ENCODE data around the gene TMEM79. TPM values are rescaled to one million over a fixed set of nuclear protein-coding genes. Genes with fewer than 3 reads are reported as not detected.

Gene TMEM79
- polyA plus RNA-seq (2013, experiment 1 of 2), result 2.3 TPM
- 2.3 TPM for polyA plus RNA-seq (2013, experiment 2 of 2)

GRCh38 chr1:156284112-156284511 lies at the start of gene TMEM79:
Gene TMEM79, plus strand, starts transcription at chr1:156284325. Its CDS starts 902 bp downstream, at chr1:156285227.
- no peak within 1 kb of the TSS for H3K27ac ChIP-seq (ENCODE audit: low read depth, low read length, severe bottlenecking)
- peaks cover 25% of the 10 kb centered on the region for H3K36me3 ChIP-seq (ENCODE audit: control insufficient read depth, insufficient read depth, low read length)
- 97 to 98% methylated on average over 7 of the region's 7 CpGs for WGBS, 2 experiments (ENCODE audit: insufficient coverage in 2 of 2)
- H3K4me1 ChIP-seq (ENCODE audit: control insufficient read depth, insufficient read depth, low read length, poor library complexity, severe bottlenecking), result peaks cover 15% of the 10 kb centered on the region
- no peaks in the 10 kb centered on the region for H3K9me3 ChIP-seq (ENCODE audit: control insufficient read depth, low read length)
- H3K4me3 ChIP-seq (ENCODE audit: extremely low read depth, insufficient read depth, low read length, poor library complexity, severe bottlenecking), result peak within 1 kb of the TSS; percentile 96

GRCh38 chr1:156236164-156236563 lies 48.0 kb upstream of the TMEM79 start:
- WGBS, 2 experiments (ENCODE audit: insufficient coverage in 2 of 2), result 98 to 99% methylated on average over 9 to 12 of the region's 12 CpGs
- Histone ChIP-seq H3K4me1 (ENCODE audit: control insufficient read depth, insufficient read depth, low read length, poor library complexity, severe bottlenecking) (peaks cover 15% of the 10 kb centered on the region), H3K36me3 (ENCODE audit: control insufficient read depth, insufficient read depth, low read length) (peaks cover 47% of the 10 kb centered on the region), H3K4me3 (ENCODE audit: extremely low read depth, insufficient read depth, low read length, poor library complexity, severe bottlenecking) (no peak overlapping the region), H3K27ac (ENCODE audit: low read depth, low read length, severe bottlenecking) (no peak overlapping the region), H3K9me3 (ENCODE audit: control insufficient read depth, low read length) (no peaks in the 10 kb centered on the region)

GRCh38 chr1:156238248-156238647 lies 45.9 kb upstream of the TMEM79 start:
- Histone ChIP-seq H3K9me3 (ENCODE audit: control insufficient read depth, low read length) (no peaks in the 10 kb centered on the region), H3K4me1 (ENCODE audit: control insufficient read depth, insufficient read depth, low read length, poor library complexity, severe bottlenecking) (peaks cover 8% of the 10 kb centered on the region), H3K27ac (ENCODE audit: low read depth, low read length, severe bottlenecking) (no peak overlapping the region), H3K36me3 (ENCODE audit: control insufficient read depth, insufficient read depth, low read length) (peaks cover 47% of the 10 kb centered on the region), H3K4me3 (ENCODE audit: extremely low read depth, insufficient read depth, low read length, poor library complexity, severe bottlenecking) (no peak overlapping the region)
- WGBS, 2 experiments (ENCODE audit: insufficient coverage in 2 of 2), result 92 to 100% methylated on average over 3 to 4 of the region's 5 CpGs

GRCh38 chr1:156241311-156241811 lies 42.8 kb upstream of the TMEM79 start:
- WGBS, 2 experiments (ENCODE audit: insufficient coverage in 2 of 2), result 77 to 85% methylated on average over 11 to 15 of the region's 15 CpGs
- H3K9me3 ChIP-seq (ENCODE audit: control insufficient read depth, low read length), result no peaks in the 10 kb centered on the region

GRCh38 chr1:156241926-156242325 lies 42.2 kb upstream of the TMEM79 start, which contains the start of gene BGLAP:
Gene BGLAP, plus strand, starts transcription at chr1:156242184. Its CDS starts 48 bp downstream, at chr1:156242232.
- Histone ChIP-seq H3K9me3 (ENCODE audit: control insufficient read depth, low read length) (no peaks in the 10 kb centered on the region), H3K4me3 (ENCODE audit: extremely low read depth, insufficient read depth, low read length, poor library complexity, severe bottlenecking) (no peak within 1 kb of the TSS), H3K27ac (ENCODE audit: low read depth, low read length, severe bottlenecking) (peak within 1 kb of the TSS; percentile 10), H3K4me1 (ENCODE audit: control insufficient read depth, insufficient read depth, low read length, poor library complexity, severe bottlenecking) (peaks cover 7% of the 10 kb centered on the region), H3K36me3 (ENCODE audit: control insufficient read depth, insufficient read depth, low read length) (peaks cover 28% of the 10 kb centered on the region)
- WGBS, 2 experiments (ENCODE audit: insufficient coverage in 2 of 2), result 95% methylated on average over 8 to 13 of the region's 14 CpGs

More at GRCh38 chr1:156241311-156241811, 42.8 kb upstream of the TMEM79 start:
- peak overlapping the region; percentile 10 for H3K27ac ChIP-seq (ENCODE audit: low read depth, low read length, severe bottlenecking)
- H3K4me1 ChIP-seq (ENCODE audit: control insufficient read depth, insufficient read depth, low read length, poor library complexity, severe bottlenecking), result peaks cover 7% of the 10 kb centered on the region
- H3K36me3 ChIP-seq (ENCODE audit: control insufficient read depth, insufficient read depth, low read length), result peaks cover 34% of the 10 kb centered on the region
- no peak overlapping the region for H3K4me3 ChIP-seq (ENCODE audit: extremely low read depth, insufficient read depth, low read length, poor library complexity, severe bottlenecking)

- peaks cover 23% of the 10 kb centered on the region for H3K36me3 ChIP-seq (ENCODE audit: control insufficient read depth, insufficient read depth, low read length)
- no peak overlapping the region for H3K4me3 ChIP-seq (ENCODE audit: extremely low read depth, insufficient read depth, low read length, poor library complexity, severe bottlenecking)
- H3K9me3 ChIP-seq (ENCODE audit: control insufficient read depth, low read length), result no peaks in the 10 kb centered on the region
- WGBS, 2 experiments (ENCODE audit: insufficient coverage in 2 of 2), result 90 to 93% methylated on average over 7 to 9 of the region's 10 CpGs
- no peak overlapping the region for H3K27ac ChIP-seq (ENCODE audit: low read depth, low read length, severe bottlenecking)
- H3K4me1 ChIP-seq (ENCODE audit: control insufficient read depth, insufficient read depth, low read length, poor library complexity, severe bottlenecking), result peaks cover 10% of the 10 kb centered on the region
These were observed 41.4 kb upstream of the TMEM79 start for GRCh38 chr1:156242738-156243137.

- Histone ChIP-seq H3K4me1 (ENCODE audit: control insufficient read depth, insufficient read depth, low read length, poor library complexity, severe bottlenecking) (peaks cover 20% of the 10 kb centered on the region), H3K36me3 (ENCODE audit: control insufficient read depth, insufficient read depth, low read length) (peaks cover 21% of the 10 kb centered on the region), H3K9me3 (ENCODE audit: control insufficient read depth, low read length) (no peaks in the 10 kb centered on the region), H3K4me3 (ENCODE audit: extremely low read depth, insufficient read depth, low read length, poor library complexity, severe bottlenecking) (no peak overlapping the region), H3K27ac (ENCODE audit: low read depth, low read length, severe bottlenecking) (no peak overlapping the region)
- 75 to 100% methylated on average over 2 of the region's 2 CpGs for WGBS, 2 experiments (ENCODE audit: insufficient coverage in 2 of 2)
These were observed 40.0 kb upstream of the TMEM79 start for GRCh38 chr1:156244126-156244525.

- H3K9me3 ChIP-seq (ENCODE audit: control insufficient read depth, low read length), result no peaks in the 10 kb centered on the region
- no peak overlapping the region for H3K4me3 ChIP-seq (ENCODE audit: extremely low read depth, insufficient read depth, low read length, poor library complexity, severe bottlenecking)
- H3K27ac ChIP-seq (ENCODE audit: low read depth, low read length, severe bottlenecking), result no peak overlapping the region
- 96% methylated on average over 17 of the region's 17 CpGs for WGBS, 2 experiments (ENCODE audit: insufficient coverage in 2 of 2)
- H3K36me3 ChIP-seq (ENCODE audit: control insufficient read depth, insufficient read depth, low read length), result peaks cover 21% of the 10 kb centered on the region
- peaks cover 26% of the 10 kb centered on the region for H3K4me1 ChIP-seq (ENCODE audit: control insufficient read depth, insufficient read depth, low read length, poor library complexity, severe bottlenecking)
These were observed 39.4 kb upstream of the TMEM79 start for GRCh38 chr1:156244712-156245111.

- Histone ChIP-seq H3K27ac (ENCODE audit: low read depth, low read length, severe bottlenecking) (no peak overlapping the region), H3K4me3 (ENCODE audit: extremely low read depth, insufficient read depth, low read length, poor library complexity, severe bottlenecking) (no peak overlapping the region), H3K9me3 (ENCODE audit: control insufficient read depth, low read length) (no peaks in the 10 kb centered on the region), H3K36me3 (ENCODE audit: control insufficient read depth, insufficient read depth, low read length) (peaks cover 26% of the 10 kb centered on the region), H3K4me1 (ENCODE audit: control insufficient read depth, insufficient read depth, low read length, poor library complexity, severe bottlenecking) (peaks cover 35% of the 10 kb centered on the region)
- WGBS, 2 experiments (ENCODE audit: insufficient coverage in 2 of 2), result 47 to 55% methylated on average over 51 to 58 of the region's 69 CpGs
These were observed 38.5 kb upstream of the TMEM79 start for GRCh38 chr1:156245451-156246232.

GRCh38 chr1:156246241-156246780 lies 37.8 kb upstream of the TMEM79 start:
- no peak overlapping the region for H3K27ac ChIP-seq (ENCODE audit: low read depth, low read length, severe bottlenecking)
- H3K9me3 ChIP-seq (ENCODE audit: control insufficient read depth, low read length), result no peaks in the 10 kb centered on the region
- no peak overlapping the region for H3K4me3 ChIP-seq (ENCODE audit: extremely low read depth, insufficient read depth, low read length, poor library complexity, severe bottlenecking)
- H3K4me1 ChIP-seq (ENCODE audit: control insufficient read depth, insufficient read depth, low read length, poor library complexity, severe bottlenecking), result peaks cover 40% of the 10 kb centered on the region
- WGBS, 2 experiments (ENCODE audit: insufficient coverage in 2 of 2), result 83 to 97% methylated on average over 3 to 8 of the region's 10 CpGs
- peaks cover 32% of the 10 kb centered on the region for H3K36me3 ChIP-seq (ENCODE audit: control insufficient read depth, insufficient read depth, low read length)
